GM19239 (cell line): Measurements from ENCODE around the gene RAPGEF4.
A peak's percentile ranks its signal among the peaks of the same experiment; 100 is the strongest.

ENCODE experiments used
- DNase-seq: peaks from one replicate; pipeline ENCODE4 v3.0.0; 2011; ENCODE audit warnings: low spot score; ENCODE audit not compliant: insufficient read length
- FAIRE-seq: peaks from 2 replicates; lab custom pipeline; 2011; peaks lifted over from hg19 to GRCh38; lab: Jason Lieb, UNC

RAPGEF4 gene

DNA sequence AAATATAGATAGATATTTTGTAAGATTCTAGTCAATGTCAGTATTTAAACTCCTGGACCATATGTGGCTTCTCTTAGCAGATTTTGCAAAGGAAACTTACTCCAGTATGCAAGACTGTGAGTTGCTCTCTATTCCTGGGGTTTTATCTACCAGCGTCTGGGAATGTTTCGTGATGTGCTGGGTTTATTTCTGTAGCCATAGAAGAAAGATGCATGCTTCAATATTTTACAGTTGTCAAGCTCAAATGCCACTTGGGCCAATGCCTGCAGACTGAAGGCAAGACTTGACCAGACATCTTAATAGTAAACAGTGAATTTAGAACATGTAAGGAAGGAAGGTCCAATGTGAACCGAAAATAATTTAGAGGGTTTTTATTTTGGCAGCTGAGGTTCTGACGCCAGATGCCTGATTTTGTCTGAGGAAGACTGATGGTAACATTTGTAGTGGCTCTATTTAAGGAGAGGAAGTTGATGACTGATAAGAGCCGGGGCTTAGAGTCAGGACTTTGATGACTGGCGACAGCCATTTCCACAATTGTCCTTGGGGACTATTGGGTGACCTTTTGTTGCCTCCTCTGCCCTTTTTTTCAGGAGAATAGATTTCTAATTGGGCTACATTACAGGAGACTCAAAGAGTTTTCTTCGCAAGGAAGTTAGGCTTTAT lies 154.3 kb downstream of the RAPGEF4 start:
- DNase-seq (no peak), FAIRE-seq (no peak)

GRCh38 chr2:172893111-172893510 lies 157.5 kb downstream of the RAPGEF4 start:
- no peak for FAIRE-seq
- no peak for DNase-seq

GRCh38 chr2:172893671-172894070 lies 158.0 kb downstream of the RAPGEF4 start:
- no peak for DNase-seq
- FAIRE-seq, result no peak

GRCh38 chr2:172894689-172895387 lies 159.2 kb downstream of the RAPGEF4 start:
- no peak for DNase-seq
- no peak for FAIRE-seq

- no peak for DNase-seq
These were observed 161.0 kb downstream of the RAPGEF4 start for GRCh38 chr2:172896661-172897081.

DNA sequence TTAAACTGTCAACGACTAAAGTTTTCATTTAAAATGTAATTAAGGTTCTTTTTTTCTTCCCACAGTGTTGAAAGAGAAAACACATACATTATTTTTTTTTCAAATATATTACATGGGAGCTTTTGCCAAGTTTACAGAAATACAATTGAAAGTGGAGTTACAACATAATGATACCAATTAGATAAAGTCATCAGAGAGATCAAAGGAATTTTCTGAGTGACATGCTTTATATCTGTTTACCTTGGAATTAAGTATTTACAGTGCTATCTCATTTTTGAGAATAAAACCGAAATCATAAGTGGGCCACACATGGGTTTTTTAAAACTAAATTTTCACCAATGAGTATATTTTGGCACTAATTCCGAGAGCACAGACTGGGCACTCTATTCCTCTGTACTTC lies 165.2 kb downstream of the RAPGEF4 start:
- FAIRE-seq, result no peak

More at GRCh38 chr2:172896661-172897081, 161.0 kb downstream of the RAPGEF4 start:
- no peak for FAIRE-seq

GRCh38 chr2:172901913-172902312 lies 166.3 kb downstream of the RAPGEF4 start:
- FAIRE-seq (no peak), DNase-seq (no peak)

More for the DNA sequence above, 165.2 kb downstream of the RAPGEF4 start:
- no peak for DNase-seq

DNA sequence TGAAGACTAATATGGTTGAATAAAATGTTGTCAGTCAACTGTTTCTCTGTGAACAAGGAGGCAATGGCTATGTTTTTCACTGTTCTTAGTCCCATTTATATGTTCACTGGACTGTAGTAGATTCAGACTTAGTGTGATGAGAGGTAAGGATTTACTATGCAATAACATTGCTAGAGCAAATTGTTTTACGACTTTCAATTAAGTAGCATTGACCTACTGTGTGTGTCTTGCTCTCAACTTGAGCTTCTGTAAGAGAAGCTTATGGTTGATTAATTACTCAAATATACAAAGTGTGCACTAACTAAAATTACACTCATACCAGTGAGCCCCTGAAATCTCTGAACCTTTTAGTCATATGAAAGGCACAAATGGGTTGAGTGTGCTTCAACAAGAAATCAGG lies 168.6 kb downstream of the RAPGEF4 start:
- DNase-seq (no peak), FAIRE-seq (no peak)

DNA sequence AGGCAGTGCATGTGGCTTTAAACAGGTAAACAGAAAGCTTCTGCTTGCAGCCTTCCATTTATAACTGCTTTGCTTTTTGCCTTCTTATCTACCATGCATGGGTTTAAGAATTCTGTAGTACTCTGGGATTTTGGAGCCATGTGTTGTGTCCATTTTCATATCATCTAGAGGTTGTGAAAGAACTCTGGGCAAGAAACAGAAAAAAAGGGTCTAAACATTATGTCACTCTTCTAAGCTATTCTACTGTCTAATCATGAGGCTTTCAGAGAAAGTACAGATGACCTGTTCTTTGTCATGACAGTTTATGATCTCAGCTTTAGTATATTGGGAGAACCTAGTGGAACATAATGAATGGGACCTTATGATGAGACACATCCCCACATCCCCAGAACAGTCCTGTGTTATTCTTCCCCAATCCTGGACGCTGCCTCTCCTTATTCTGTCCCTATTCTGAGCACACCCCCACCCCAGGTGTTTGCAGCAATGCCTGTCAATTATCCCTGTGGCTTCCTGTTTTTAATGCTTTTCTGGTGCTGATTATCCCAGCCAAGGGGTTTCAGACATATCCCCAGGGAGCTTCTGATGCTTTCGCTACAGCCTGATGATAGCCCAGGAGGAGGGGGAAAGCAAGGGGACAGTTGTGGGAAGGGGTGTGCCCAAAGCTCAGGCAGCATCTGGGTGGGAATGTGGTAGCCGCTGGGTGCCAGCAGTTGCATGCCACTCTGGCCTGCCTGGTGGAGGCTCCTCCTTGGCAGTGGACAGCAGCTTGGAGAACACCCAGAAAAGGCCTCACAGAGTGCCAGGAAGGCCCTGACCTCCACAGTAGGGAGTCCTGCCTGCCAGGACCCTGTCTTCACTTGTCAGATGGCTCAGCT lies 170.5 kb downstream of the RAPGEF4 start:
- FAIRE-seq (no peak), DNase-seq (no peak)

DNA sequence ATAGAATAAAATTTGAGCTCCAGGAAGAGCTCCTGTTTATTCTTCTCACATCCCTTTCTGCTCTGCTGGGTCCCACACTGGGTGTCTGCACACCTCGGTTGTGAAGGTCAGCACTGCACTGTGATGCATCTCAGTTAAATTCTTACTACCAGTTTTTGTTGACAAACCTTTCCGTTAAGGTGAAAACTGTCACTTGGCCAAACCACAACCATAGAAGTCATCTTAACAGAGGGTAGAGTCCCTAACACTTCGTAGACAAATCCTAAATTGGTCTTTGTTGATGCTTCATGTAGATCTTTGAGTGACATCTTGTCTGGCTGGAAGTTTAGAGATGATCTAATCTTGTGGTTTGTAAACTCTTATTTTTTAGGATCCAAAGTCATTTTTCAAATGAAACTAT lies 172.6 kb downstream of the RAPGEF4 start:
- DNase-seq (no peak), FAIRE-seq (no peak)

GRCh38 chr2:172909454-172909853 lies 173.8 kb downstream of the RAPGEF4 start:
- no peak for DNase-seq
- no peak for FAIRE-seq

- FAIRE-seq (peak; percentile 26), DNase-seq (no peak)
These were observed 176.6 kb downstream of the RAPGEF4 start for GRCh38 chr2:172912266-172912665.

GRCh38 chr2:172914341-172915008 lies 178.8 kb downstream of the RAPGEF4 start:
- DNase-seq (no peak), FAIRE-seq (no peak)

GRCh38 chr2:172917716-172918115 lies 182.1 kb downstream of the RAPGEF4 start:
- FAIRE-seq (no peak), DNase-seq (no peak)

DNA sequence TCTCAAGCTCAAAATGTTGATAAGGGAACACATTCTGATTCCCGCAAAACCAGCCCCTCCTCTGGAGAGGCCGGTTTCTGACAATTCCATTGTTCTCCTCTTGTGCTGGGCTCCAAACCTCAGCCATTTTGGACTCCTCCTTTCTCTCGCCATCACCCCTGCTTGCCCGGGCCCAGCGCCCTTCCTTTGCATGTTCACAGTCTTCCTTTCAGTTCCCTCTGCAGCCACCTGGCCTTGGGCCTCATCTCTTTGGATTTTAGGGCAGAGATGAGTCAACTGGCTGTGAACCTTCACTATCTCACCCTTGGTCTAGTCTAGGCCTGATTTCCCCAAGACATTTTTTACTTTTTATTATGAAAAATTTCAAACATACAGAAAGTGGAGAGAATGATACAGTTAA lies 184.1 kb downstream of the RAPGEF4 start:
- DNase-seq, result peak; percentile 7
- no peak for FAIRE-seq

GRCh38 chr2:172921532-172922236 lies 186.0 kb downstream of the RAPGEF4 start:
- FAIRE-seq (no peak), DNase-seq (no peak)

- no peak for FAIRE-seq
These were observed 186.7 kb downstream of the RAPGEF4 start for GRCh38 chr2:172922306-172922705.

DNA sequence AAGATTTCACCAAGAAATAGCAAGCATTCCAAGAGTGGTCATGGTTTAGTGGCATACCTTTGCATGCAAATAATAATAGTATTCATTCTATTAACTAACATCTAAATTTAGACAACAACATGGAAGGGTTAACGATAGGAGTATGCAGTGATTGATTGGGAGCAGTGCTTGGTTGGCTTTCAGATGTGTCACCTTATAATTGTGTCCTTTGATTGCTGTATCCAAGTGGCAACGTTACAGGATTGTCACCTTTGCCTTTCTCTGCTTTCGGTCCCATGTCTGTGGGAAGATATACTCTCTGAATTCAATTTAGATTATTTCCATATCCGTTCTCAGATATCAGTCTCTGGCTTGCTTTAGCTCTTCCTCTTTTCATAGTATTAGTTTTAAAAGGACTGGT lies 187.2 kb downstream of the RAPGEF4 start:
- FAIRE-seq, result no peak

More at GRCh38 chr2:172922306-172922705, 186.7 kb downstream of the RAPGEF4 start:
- DNase-seq, result no peak

DNA sequence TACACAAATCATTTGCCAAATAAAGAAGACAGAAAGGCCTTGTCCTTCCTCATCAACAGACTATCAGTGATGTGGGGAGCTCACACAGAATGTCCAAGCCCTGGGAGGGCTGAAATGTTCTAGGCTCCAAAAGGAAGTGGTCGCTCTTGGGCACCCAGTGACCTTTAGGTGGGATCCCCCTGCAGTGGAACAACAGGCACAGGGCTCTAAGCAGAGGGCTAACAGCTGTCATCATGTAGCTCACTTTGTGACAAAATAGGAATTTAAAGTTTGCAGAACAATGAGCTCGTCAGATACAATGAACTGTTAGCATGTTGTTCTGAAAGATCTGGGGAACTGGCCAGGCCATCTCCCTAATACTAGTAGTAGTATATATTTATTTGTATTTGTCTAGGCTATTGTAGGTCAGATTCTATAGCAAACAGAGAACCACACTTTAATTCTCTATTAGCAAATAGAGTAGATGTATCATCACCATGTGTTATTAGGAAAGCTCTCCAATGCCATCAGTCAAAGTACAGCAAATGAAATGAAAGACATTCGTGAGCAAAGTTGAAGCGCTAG lies 188.5 kb downstream of the RAPGEF4 start:
- no peak for DNase-seq
- FAIRE-seq, result no peak

More for the DNA sequence above, 187.2 kb downstream of the RAPGEF4 start:
- no peak for DNase-seq
